Endothelial cell of umbilical vein (primary cell): ENCODE data around the gene TBC1D5. TPM values are rescaled to one million over a fixed set of nuclear protein-coding genes. Genes with fewer than 3 reads are reported as not detected.

Experiments
- BruUV-seq: library from RNA; stranded (reverse); fragments of 400-500 nt; replicated peaks from 2 replicates; lab custom pipeline; 2021; lab: Mats Ljungman, UMichigan
- CTCF ChIA-PET: fragments of 300-600, 350-600 bp; sonication (Branson Sonifier 250); formaldehyde crosslinking; loops from one replicate; lab custom pipeline; 2021; ENCODE audit warnings: antibody characterized with exemption, inconsistent platforms; lab: Charles Lee
- POLR2A ChIA-PET: fragments of 300-600, 350-600 bp; sonication (Branson Sonifier 250); formaldehyde crosslinking; loops from one replicate; lab custom pipeline; 2021; ENCODE audit warnings: antibody characterized with exemption, inconsistent platforms; lab: Charles Lee
- DNase-seq: peaks from one replicate; pipeline ENCODE4 v3.0.0-alpha.2; 2011; ENCODE audit warnings: low read depth, low spot score
- FAIRE-seq: peaks from 2 replicates; lab custom pipeline; 2011; peaks lifted over from hg19 to GRCh38; lab: Jason Lieb, UNC
- H2AFZ ChIP-seq: 2 replicates; pipeline ENCODE4 v1.6.0; 2012; ENCODE audit warnings: low read depth, low read length, control low read depth, inconsistent platforms
- H3K27ac ChIP-seq: 2 replicates; pipeline ENCODE4 v1.5.1; 2011; ENCODE audit warnings: low read depth, mild to moderate bottlenecking, control low read depth, low read length, moderate library complexity; ENCODE audit not compliant: insufficient read depth
- H3K27me3 ChIP-seq, 2 experiments: 2 replicates each; pipeline versions ENCODE4 v1.6.0 to v1.6.1; 2011; ENCODE audit warnings: low read length in 2 of 2, mixed read lengths in 1 of 2; ENCODE audit not compliant: control insufficient read depth in 2 of 2, insufficient read depth in 2 of 2
- H3K36me3 ChIP-seq, 2 experiments: 2 replicates in 1 of 2; 3 replicates in 1 of 2; pipeline ENCODE4 v1.5.1; 2011; ENCODE audit warnings: low read length in 2 of 2, mild to moderate bottlenecking in 1 of 2, moderate library complexity in 1 of 2; ENCODE audit not compliant: control insufficient read depth in 2 of 2, insufficient read depth in 2 of 2; ENCODE audit errors: extremely low read depth in 1 of 2
- H3K4me1 ChIP-seq: 3 replicates; pipeline ENCODE4 v1.5.1; 2011; ENCODE audit warnings: mild to moderate bottlenecking, low read length; ENCODE audit not compliant: control insufficient read depth, insufficient read depth; ENCODE audit errors: extremely low read depth
- H3K4me2 ChIP-seq: 2 replicates; pipeline ENCODE4 v1.6.1; 2011; ENCODE audit warnings: low read length, control low read depth, mixed read lengths; ENCODE audit not compliant: insufficient read depth
- H3K4me3 ChIP-seq, 3 experiments: fragments of 200-600 bp in 1 of 3; sonication (generic), shearing (Covaris generic) in 1 of 3; replicated peaks in 1 of 3; 2 replicates each; pipeline ENCODE4 v1.5.1; 2011 to 2016; ENCODE audit warnings: control low read depth in 3 of 3, low read length in 3 of 3, mild to moderate bottlenecking in 2 of 3, inconsistent platforms in 1 of 3, low read depth in 1 of 3, moderate library complexity in 1 of 3; ENCODE audit not compliant: insufficient read depth in 1 of 3
- H3K79me2 ChIP-seq: 2 replicates; pipeline ENCODE4 v1.6.0; 2012; ENCODE audit warnings: low read length, inconsistent platforms; ENCODE audit not compliant: control insufficient read depth, insufficient read depth
- H3K9ac ChIP-seq: replicated peaks from 2 replicates; pipeline ENCODE3; 2011; ENCODE audit warnings: low read length, control low read depth; ENCODE audit not compliant: insufficient read depth; ENCODE audit errors: extremely low read depth
- H3K9me1 ChIP-seq: replicated peaks from 3 replicates; pipeline ENCODE4 v1.6.0; 2011; ENCODE audit warnings: mild to moderate bottlenecking, low read length; ENCODE audit not compliant: control insufficient read depth, insufficient read depth; ENCODE audit errors: extremely low read depth
- H3K9me3 ChIP-seq: replicated peaks from 2 replicates; pipeline ENCODE4 v1.5.1; 2012; ENCODE audit warnings: low read length, inconsistent platforms; ENCODE audit not compliant: control insufficient read depth, insufficient read depth
- H4K20me1 ChIP-seq: replicated peaks from 2 replicates; pipeline ENCODE3; 2011; ENCODE audit warnings: mild to moderate bottlenecking, low read length; ENCODE audit not compliant: control insufficient read depth, insufficient read depth; ENCODE audit errors: extremely low read depth
- CTCF ChIP-seq, 2 donors: IDR thresholded peaks; 1 replicate in 1 of 2; 2 replicates in 1 of 2; pipeline ENCODE4 v1.5.1; 2011; ENCODE audit warnings: low read length in 2 of 2, mild to moderate bottlenecking in 2 of 2, moderate library complexity in 2 of 2, control low read depth in 1 of 2, inconsistent platforms in 1 of 2, low read depth in 1 of 2; ENCODE audit not compliant: insufficient read depth in 1 of 2; ENCODE audit errors: extremely low read depth in 1 of 2
- EZH2 ChIP-seq: IDR thresholded peaks from 2 replicates; pipeline ENCODE4 v1.6.1; 2012; ENCODE audit warnings: borderline replicate concordance, low read depth, mild to moderate bottlenecking, moderate library complexity, low read length, inconsistent platforms; ENCODE audit not compliant: severe bottlenecking
- FOS ChIP-seq: IDR thresholded peaks from 2 replicates; pipeline ENCODE4 v1.6.1; 2011; ENCODE audit warnings: mild to moderate bottlenecking, low read length, moderate library complexity, borderline replicate concordance; ENCODE audit not compliant: insufficient read depth
- GATA2 ChIP-seq: IDR thresholded peaks from 2 replicates; pipeline ENCODE4 v1.7.0; 2011; ENCODE audit warnings: low read depth, mild to moderate bottlenecking, moderate library complexity, mixed read lengths, low read length; ENCODE audit not compliant: insufficient read length, insufficient read depth
- JUN ChIP-seq: IDR thresholded peaks from 2 replicates; pipeline ENCODE4 v1.6.1; 2011; ENCODE audit warnings: borderline replicate concordance, low read depth; ENCODE audit not compliant: insufficient read length, insufficient read depth
- MAX ChIP-seq: IDR thresholded peaks from 2 replicates; pipeline ENCODE4 v1.6.1; 2011; ENCODE audit not compliant: insufficient read depth, insufficient read length
- MYC ChIP-seq: IDR thresholded peaks from one replicate; pipeline ENCODE4 v1.6.1; 2011; ENCODE audit warnings: mild to moderate bottlenecking, low read depth, low read length
- POLR2A ChIP-seq: IDR thresholded peaks from 2 replicates; pipeline ENCODE4 v1.6.1; 2012; ENCODE audit warnings: low read depth, mild to moderate bottlenecking, control low read depth, low read length
- POLR2AphosphoS5 ChIP-seq: IDR thresholded peaks from 2 replicates; pipeline ENCODE4 v1.6.1; 2012; ENCODE audit warnings: low read depth, mild to moderate bottlenecking, control low read depth, low read length, moderate library complexity; ENCODE audit not compliant: insufficient read depth
- dilution Hi-C: fragments of 300-500 bp; cut with MboI; formaldehyde crosslinking; loops from one replicate; pipeline ENCODE4 v1.15.0; 2019; ENCODE audit warnings: low sequenced_read_pairs; ENCODE audit not compliant: extremely low pct_ligation_motif_present
- intact Hi-C: fragments of 100-400 bp; cut with micrococcal nuclease; formaldehyde crosslinking; loops from one replicate; pipeline ENCODE4 v1.10.0; 2022
- polyA plus RNA-seq, 4 experiments: library from polyadenylated mRNA; depleted of rRNA in 3 of 4; stranded (reverse) in 3 of 4; unstranded in 1 of 4; fragments of >200 nt; gene quantifications; 2 replicates each; pipeline versions ENCODE4 v1.2.1 to v1.2.3, GENCODE V29; 2011 to 2012; ENCODE audit warnings: missing spikeins in 1 of 4
- total RNA-seq: library from RNA; stranded (reverse); gene quantifications from 2 replicates; pipeline ENCODE4 v1.2.3, GENCODE V29; 2021

Gene TBC1D5
- total and polyA plus RNA-seq, 2 donors (not counting 3 experiments of a cell fraction or from before 2014, with no cell fraction given): 17.5 to 44.7 TPM

- ChIA-PET POLR2A (no interaction called here), CTCF (no interaction called here)
- H3K27ac ChIP-seq: no peak overlapping the region
- no peak overlapping the region for H3K4me2 ChIP-seq
- no peaks in the 10 kb centered on the region for H3K9me3 ChIP-seq
- H3K4me1 ChIP-seq: no peaks in the 10 kb centered on the region
- H3K27me3 ChIP-seq: no peaks in the 10 kb centered on the region
- BruUV-seq: no TSS peak
- no peak overlapping the region for H2AFZ ChIP-seq
- DNase-seq (no peak), FAIRE-seq (no peak)
- no peak overlapping the region for H3K9ac ChIP-seq
- dilution Hi-C loops: no loop called here
- peaks cover 0 to 9% of the 10 kb centered on the region in 2 experiments for H3K36me3 ChIP-seq
- intact Hi-C loops: no loop called here
- H3K4me3 ChIP-seq: no peak overlapping the region
- H3K9me1 ChIP-seq: no peaks in the 10 kb centered on the region
- no peak for TF ChIP-seq EZH2
- no peaks in the 10 kb centered on the region for H4K20me1 ChIP-seq
- H3K79me2 ChIP-seq: no peaks in the 10 kb centered on the region
These were observed 581.8 kb downstream of the TBC1D5 start for GRCh38 chr3:17160597-17160996.

GRCh38 chr3:17158941-17159682 lies 583.3 kb downstream of the TBC1D5 start:
- H3K4me1 ChIP-seq: no peaks in the 10 kb centered on the region
- no peak for DNase-seq
- TF ChIP-seq FOS (no peak), MAX (no peak), POLR2AphosphoS5 (no peak), JUN (no peak), GATA2 (no peak), EZH2 (no peak), MYC (no peak), POLR2A (no peak), CTCF (IDR thresholded peaks at IDR 0.05; ENCODE audit: extremely low read depth in 1 of 2, insufficient read depth in 1 of 2, low read depth in 1 of 2, low read length in 2 of 2) (no peak)
- peaks cover 0 to 9% of the 10 kb centered on the region in 2 experiments for H3K36me3 ChIP-seq
- H3K9me3 ChIP-seq: no peaks in the 10 kb centered on the region
- H3K4me2 ChIP-seq: no peak overlapping the region
- H2AFZ ChIP-seq: no peak overlapping the region
- H3K79me2 ChIP-seq: no peaks in the 10 kb centered on the region
- FAIRE-seq: no peak
- no peak overlapping the region for H3K9ac ChIP-seq
- H3K27me3 ChIP-seq: no peaks in the 10 kb centered on the region
- intact Hi-C loops (no loop called here), dilution Hi-C loops (no loop called here)
- H3K9me1 ChIP-seq: no peaks in the 10 kb centered on the region
- H3K27ac ChIP-seq: no peak overlapping the region
- ChIA-PET CTCF (interaction anchor here (1.0 kb wide), 1 partner anchor 52 kb away, joined by 3 read pairs; no protein-coding TSS in a partner anchor), POLR2A (no interaction called here)
- no peak overlapping the region for H3K4me3 ChIP-seq
- no peaks in the 10 kb centered on the region for H4K20me1 ChIP-seq
- BruUV-seq: TSS peak; percentile 10
